CD14-positive monocyte (primary cell): Measurements from ENCODE around the gene OLFM3. TPM values are rescaled to one million over a fixed set of nuclear protein-coding genes. Genes with fewer than 3 reads are reported as not detected.

Experiments used
- DNase-seq, 3 donors: peaks; one replicate each; pipeline ENCODE4 v3.0.0-alpha.2; 2011 to 2022
- H2AFZ ChIP-seq: 2 replicates; pipeline ENCODE4 v1.6.0; 2012; ENCODE audit warnings: mild to moderate bottlenecking, low read depth, low read length, inconsistent platforms; ENCODE audit not compliant: insufficient read depth, poor library complexity, severe bottlenecking
- H3K27ac ChIP-seq, 2 donors: 1 replicate in 1 of 2; 2 replicates in 1 of 2; pipeline ENCODE4 v1.5.1; 2012 to 2013; ENCODE audit warnings: low read length in 2 of 2, control low read depth in 1 of 2, inconsistent platforms in 1 of 2, low read depth in 1 of 2, mild to moderate bottlenecking in 1 of 2
- H3K27me3 ChIP-seq, 2 donors: one replicate each; pipeline versions ENCODE4 v1.6.0 to v1.6.1; 2011 to 2013; ENCODE audit warnings: low read length in 2 of 2; ENCODE audit not compliant: control insufficient read depth in 2 of 2, insufficient read depth in 2 of 2
- H3K36me3 ChIP-seq, 2 donors: replicated peaks in 1 of 2; 1 replicate in 1 of 2; 2 replicates in 1 of 2; pipeline versions ENCODE4 v1.5.1 to v1.6.1; 2012 to 2013; ENCODE audit warnings: low read length in 2 of 2, control low read depth in 1 of 2, inconsistent platforms in 1 of 2, mild to moderate bottlenecking in 1 of 2; ENCODE audit not compliant: insufficient read depth in 2 of 2, control insufficient read depth in 1 of 2
- H3K4me1 ChIP-seq, 2 donors: 1 replicate in 1 of 2; 2 replicates in 1 of 2; pipeline versions ENCODE4 v1.5.1 to v1.6.1; 2012 to 2013; ENCODE audit warnings: low read length in 2 of 2, control low read depth in 1 of 2, inconsistent platforms in 1 of 2, mild to moderate bottlenecking in 1 of 2, moderate library complexity in 1 of 2; ENCODE audit not compliant: insufficient read depth in 2 of 2, control insufficient read depth in 1 of 2
- H3K4me2 ChIP-seq: replicated peaks from 2 replicates; pipeline ENCODE3; 2012; ENCODE audit warnings: low read length, moderate library complexity, mild to moderate bottlenecking; ENCODE audit not compliant: poor library complexity, severe bottlenecking; ENCODE audit errors: extremely low read depth
- H3K4me3 ChIP-seq, 3 experiments: fragments of 200-600 bp in 1 of 3; sonication (generic) in 1 of 3; replicated peaks in 1 of 3; 1 replicate in 2 of 3; 2 replicates in 1 of 3; pipeline ENCODE4 v1.5.1; 2011 to 2013; ENCODE audit warnings: low read length in 3 of 3, mild to moderate bottlenecking in 3 of 3, control low read depth in 2 of 3, low read depth in 2 of 3, inconsistent platforms in 1 of 3, moderate library complexity in 1 of 3
- H3K79me2 ChIP-seq: 2 replicates; pipeline ENCODE4 v1.6.0; 2012; ENCODE audit warnings: mild to moderate bottlenecking, control low read depth, inconsistent platforms, low read length, moderate library complexity; ENCODE audit not compliant: insufficient read depth
- H3K9ac ChIP-seq: 2 replicates; pipeline ENCODE4 v1.6.0; 2017; ENCODE audit warnings: low read length, mild to moderate bottlenecking; ENCODE audit not compliant: insufficient read depth, poor library complexity, severe bottlenecking
- H3K9me3 ChIP-seq, 2 donors: replicated peaks in 1 of 2; 1 replicate in 1 of 2; 2 replicates in 1 of 2; pipeline versions ENCODE4 v1.5.1 to v1.6.1; 2012 to 2013; ENCODE audit warnings: low read length in 2 of 2, control low read depth in 1 of 2; ENCODE audit not compliant: control insufficient read depth in 1 of 2, insufficient read depth in 1 of 2
- H4K20me1 ChIP-seq: 2 replicates; pipeline ENCODE4 v1.6.0; 2012; ENCODE audit warnings: mild to moderate bottlenecking, low read length, control low read depth, moderate library complexity; ENCODE audit not compliant: insufficient read depth
- H3K27ac Mint-ChIP-seq, 7 donors: one replicate each; pipeline ENCODE4 v1.8.0; 2020; ENCODE audit warnings: mild to moderate bottlenecking in 7 of 7, mixed read lengths in 7 of 7, moderate library complexity in 6 of 7, inconsistent platforms in 2 of 7
- H3K27me3 Mint-ChIP-seq, 3 donors: one replicate each; pipeline ENCODE4 v1.8.0; 2021 to 2022; ENCODE audit warnings: low read depth in 3 of 3, mild to moderate bottlenecking in 3 of 3, mixed read lengths in 3 of 3, moderate library complexity in 3 of 3, inconsistent platforms in 1 of 3
- H3K36me3 Mint-ChIP-seq, 2 donors: one replicate each; pipeline ENCODE4 v1.8.0; 2020; ENCODE audit warnings: mixed read lengths in 2 of 2, inconsistent platforms in 1 of 2, mild to moderate bottlenecking in 1 of 2
- H3K4me1 Mint-ChIP-seq: one replicate; pipeline ENCODE4 v1.8.0; 2020; ENCODE audit warnings: mild to moderate bottlenecking, mixed read lengths
- H3K4me3 Mint-ChIP-seq, 2 donors: one replicate each; pipeline ENCODE4 v1.8.0; 2020; ENCODE audit warnings: mild to moderate bottlenecking in 2 of 2, mixed read lengths in 2 of 2, moderate library complexity in 1 of 2
- H3K9me3 Mint-ChIP-seq, 7 donors: one replicate each; pipeline ENCODE4 v1.8.0; 2020 to 2022; ENCODE audit warnings: mixed read lengths in 7 of 7, mild to moderate bottlenecking in 6 of 7, moderate library complexity in 6 of 7, inconsistent platforms in 2 of 7
- WGBS: methylation state at CpG from one replicate; pipeline ENCODE4 v1.1.5; 2013; ENCODE audit warnings: missing lambda C conversion rate; ENCODE audit not compliant: insufficient coverage; 5-methylcytosine and 5-hydroxymethylcytosine counted together
- intact Hi-C, 2 donors: fragments of 100-400 bp; cut with micrococcal nuclease; formaldehyde crosslinking; loops; one replicate each; pipeline versions ENCODE4 v1.15.0 to v1.15.1; 2023
- polyA plus RNA-seq, 3 donors: library from polyadenylated mRNA; depleted of rRNA in 1 of 3; unstranded in 2 of 3; stranded (reverse) in 1 of 3; fragments of 300-500 nt in 2 of 3; fragments of >200 nt in 1 of 3; fragmentation: Illumina TruSeq in 2 of 3; gene quantifications; 1 replicate in 2 of 3; 2 replicates in 1 of 3; pipeline ENCODE4 v1.2.3, GENCODE V29; 2012 to 2021
- TF ChIP-seq, protein P1 (sequence below): fragments of 200-600 bp; IDR thresholded peaks from one replicate; pipeline ENCODE4 v1.8.0; 2022; ENCODE audit warnings: antibody characterized with exemption, mild to moderate bottlenecking

Gene OLFM3
- polyA plus RNA-seq, 3 donors = not detected

DNA sequence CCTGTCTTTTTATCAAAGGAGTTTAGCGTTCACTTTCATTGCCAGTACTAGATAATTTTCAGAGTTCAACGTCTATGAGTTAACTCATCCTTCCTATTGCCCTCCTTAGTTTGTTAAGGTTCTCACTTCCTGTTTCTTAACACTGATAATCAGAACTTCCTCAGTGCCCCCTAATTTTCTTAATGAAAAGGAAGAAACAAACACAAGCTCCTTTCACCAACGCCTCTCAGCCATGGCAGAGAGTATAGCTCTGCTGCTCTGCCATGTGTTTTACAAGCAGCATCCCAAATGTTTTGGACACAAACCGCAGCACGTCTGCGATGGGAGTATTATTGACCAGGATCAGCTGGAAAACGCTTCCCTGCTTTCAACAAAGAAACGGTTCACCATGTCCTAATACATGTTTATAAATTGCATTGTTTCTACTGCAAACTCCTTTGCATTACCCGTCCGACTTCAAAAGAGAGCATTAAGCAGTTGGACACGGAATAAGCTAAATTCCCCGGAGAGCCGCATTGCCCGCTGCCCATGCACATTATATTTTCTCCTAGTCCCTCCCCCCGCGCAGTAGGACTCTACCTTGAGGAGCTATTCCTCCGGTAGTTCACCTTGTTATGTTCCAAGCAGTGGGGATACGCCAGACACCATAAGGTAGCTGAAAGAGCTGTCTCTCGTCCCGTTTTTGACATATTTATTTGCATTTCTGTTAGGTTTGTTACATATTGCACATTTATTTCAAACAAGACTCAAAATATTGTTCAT is 561 bp downstream of the OLFM3 start:
- H3K9me3 Mint-ChIP-seq = peaks cover 0 to 5% (median 0%) of the 10 kb centered on the region in 7 donors
- H3K4me1 Mint-ChIP-seq = no peaks in the 10 kb centered on the region
- TF ChIP-seq, protein P1, sequence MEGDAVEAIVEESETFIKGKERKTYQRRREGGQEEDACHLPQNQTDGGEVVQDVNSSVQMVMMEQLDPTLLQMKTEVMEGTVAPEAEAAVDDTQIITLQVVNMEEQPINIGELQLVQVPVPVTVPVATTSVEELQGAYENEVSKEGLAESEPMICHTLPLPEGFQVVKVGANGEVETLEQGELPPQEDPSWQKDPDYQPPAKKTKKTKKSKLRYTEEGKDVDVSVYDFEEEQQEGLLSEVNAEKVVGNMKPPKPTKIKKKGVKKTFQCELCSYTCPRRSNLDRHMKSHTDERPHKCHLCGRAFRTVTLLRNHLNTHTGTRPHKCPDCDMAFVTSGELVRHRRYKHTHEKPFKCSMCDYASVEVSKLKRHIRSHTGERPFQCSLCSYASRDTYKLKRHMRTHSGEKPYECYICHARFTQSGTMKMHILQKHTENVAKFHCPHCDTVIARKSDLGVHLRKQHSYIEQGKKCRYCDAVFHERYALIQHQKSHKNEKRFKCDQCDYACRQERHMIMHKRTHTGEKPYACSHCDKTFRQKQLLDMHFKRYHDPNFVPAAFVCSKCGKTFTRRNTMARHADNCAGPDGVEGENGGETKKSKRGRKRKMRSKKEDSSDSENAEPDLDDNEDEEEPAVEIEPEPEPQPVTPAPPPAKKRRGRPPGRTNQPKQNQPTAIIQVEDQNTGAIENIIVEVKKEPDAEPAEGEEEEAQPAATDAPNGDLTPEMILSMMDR = no peak
- WGBS = 18% methylated on average over 10 of the region's 20 CpGs
- Histone ChIP-seq H3K27ac (no peak overlapping the region), H4K20me1 (no peaks in the 10 kb centered on the region), H3K79me2 (no peaks in the 10 kb centered on the region), H3K36me3 (no peaks in the 10 kb centered on the region), H3K27me3 (peaks cover 2 to 16% of the 10 kb centered on the region in 2 donors), H3K4me1 (no peaks in the 10 kb centered on the region), H2AFZ (no peak overlapping the region), H3K4me2 (no peak overlapping the region), H3K9ac (no peak overlapping the region), H3K4me3 (no peak overlapping the region), H3K9me3 (peaks cover 0 to 5% of the 10 kb centered on the region in 2 donors)
- intact Hi-C loops = no loop called here
- no peak overlapping the region for H3K27ac Mint-ChIP-seq
- H3K27me3 Mint-ChIP-seq = peaks cover 9 to 15% (median 13%) of the 10 kb centered on the region in 3 donors
- H3K36me3 Mint-ChIP-seq = no peaks in the 10 kb centered on the region
- H3K4me3 Mint-ChIP-seq = no peak overlapping the region
- DNase-seq = no peak

DNA sequence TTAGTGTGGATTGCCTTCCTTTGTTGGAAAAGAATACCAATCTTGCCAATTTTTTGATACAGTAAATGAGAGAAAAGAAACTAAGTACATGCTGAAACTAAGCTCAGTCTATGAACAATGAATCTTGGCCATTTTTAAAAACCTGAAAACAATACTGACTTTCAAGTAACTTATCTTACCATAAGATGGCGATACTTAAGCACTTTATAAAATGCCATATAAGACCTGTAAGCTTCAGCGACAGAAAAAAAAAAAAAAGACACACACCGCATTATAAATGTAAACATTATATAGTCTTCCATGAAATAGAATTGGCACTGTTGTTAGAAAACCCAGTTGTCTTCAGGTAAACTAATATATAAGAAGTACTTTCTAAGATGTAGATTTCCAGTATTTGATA is 3.0 kb downstream of the OLFM3 start:
- no peaks in the 10 kb centered on the region for H4K20me1 ChIP-seq
- H3K4me1 Mint-ChIP-seq = no peaks in the 10 kb centered on the region
- H3K27me3 Mint-ChIP-seq = peaks cover 9 to 15% (median 13%) of the 10 kb centered on the region in 3 donors

More for the DNA sequence above, 3.0 kb downstream of the OLFM3 start:
- no peaks in the 10 kb centered on the region for H3K36me3 Mint-ChIP-seq
- Histone ChIP-seq H3K4me1 (no peaks in the 10 kb centered on the region), H2AFZ (no peak overlapping the region), H3K27ac (no peak overlapping the region), H3K4me2 (no peak overlapping the region), H3K9ac (no peak overlapping the region), H3K79me2 (no peaks in the 10 kb centered on the region), H3K9me3 (peaks cover 0 to 5% of the 10 kb centered on the region in 2 donors), H3K4me3 (no peak overlapping the region), H3K27me3 (peaks cover 2 to 16% of the 10 kb centered on the region in 2 donors), H3K36me3 (no peaks in the 10 kb centered on the region)
- TF ChIP-seq, protein P1 = no peak
- H3K4me3 Mint-ChIP-seq = no peak overlapping the region
- no peak overlapping the region for H3K27ac Mint-ChIP-seq
- peaks cover 0 to 5% (median 0%) of the 10 kb centered on the region in 7 donors for H3K9me3 Mint-ChIP-seq
- no CpG with 5 or more reads among the region's 3 CpGs for WGBS
- no peak for DNase-seq
- intact Hi-C loops = no loop called here
